ENCODE data around the gene GMCL1.

GRCh38 chr2:69817729-69818501 is 11.5 kb upstream of the GMCL1 start:
- no peak for TF ChIP-seq CTCF (IDR thresholded peaks at IDR 0.05)
- no peak for TF ChIP-seq POLR2A (IDR thresholded peaks at IDR 0.05)
- TF ChIP-seq EP300 (IDR thresholded peaks at IDR 0.05) = no peak

Measured in sigmoid colon (tissue), 4 donors.